Mucosa of stomach (tissue), 1 donor: Measurements from ENCODE around the gene EPS15.

Experiments
- H3K27me3 ChIP-seq: one replicate; pipeline ENCODE4 v1.7.0; 2013; ENCODE audit warnings: mild to moderate bottlenecking, low read length; ENCODE audit not compliant: control insufficient read depth, insufficient read depth
- H3K36me3 ChIP-seq: one replicate; pipeline ENCODE4 v1.7.0; 2013; ENCODE audit warnings: low read length; ENCODE audit not compliant: control insufficient read depth, insufficient read depth
- H3K4me1 ChIP-seq: one replicate; pipeline ENCODE4 v1.7.0; 2013; ENCODE audit warnings: mild to moderate bottlenecking, low read length; ENCODE audit not compliant: control insufficient read depth, insufficient read depth
- H3K4me3 ChIP-seq: one replicate; pipeline ENCODE4 v1.7.0; 2013; ENCODE audit warnings: low read length
- H3K9ac ChIP-seq: one replicate; pipeline ENCODE4 v1.7.0; 2013; ENCODE audit warnings: mild to moderate bottlenecking, low read length, moderate library complexity
- H3K9me3 ChIP-seq: one replicate; pipeline ENCODE4 v1.7.0; 2013; ENCODE audit warnings: mild to moderate bottlenecking, low read length, moderate library complexity; ENCODE audit not compliant: control insufficient read depth
- donor health status: Pancreatic carcinoma.

EPS15 gene

GRCh38 chr1:51373898-51374297 lies 145.2 kb downstream of the EPS15 start:
- no peaks in the 10 kb centered on the region for H3K9me3 ChIP-seq
- H3K36me3 ChIP-seq: peaks cover 7% of the 10 kb centered on the region
- no peaks in the 10 kb centered on the region for H3K4me1 ChIP-seq
- no peaks in the 10 kb centered on the region for H3K27me3 ChIP-seq
- H3K9ac ChIP-seq: no peak overlapping the region
- no peak overlapping the region for H3K4me3 ChIP-seq

- H3K9me3 ChIP-seq: no peaks in the 10 kb centered on the region
- H3K4me3 ChIP-seq: no peak overlapping the region
- no peaks in the 10 kb centered on the region for H3K27me3 ChIP-seq
- peaks cover 7% of the 10 kb centered on the region for H3K36me3 ChIP-seq
- no peaks in the 10 kb centered on the region for H3K4me1 ChIP-seq
- H3K9ac ChIP-seq: no peak overlapping the region
Measured at GRCh38 chr1:51372561-51372960, 146.5 kb downstream of the EPS15 start.

GRCh38 chr1:51369171-51369570 lies 149.9 kb downstream of the EPS15 start:
- no peaks in the 10 kb centered on the region for H3K9me3 ChIP-seq
- no peak overlapping the region for H3K9ac ChIP-seq
- H3K27me3 ChIP-seq: no peaks in the 10 kb centered on the region
- no peak overlapping the region for H3K4me3 ChIP-seq
- H3K4me1 ChIP-seq: no peaks in the 10 kb centered on the region
- peaks cover 7% of the 10 kb centered on the region for H3K36me3 ChIP-seq

- Histone ChIP-seq H3K4me1 (no peaks in the 10 kb centered on the region), H3K27me3 (no peaks in the 10 kb centered on the region), H3K4me3 (no peak overlapping the region), H3K36me3 (no peaks in the 10 kb centered on the region), H3K9me3 (no peaks in the 10 kb centered on the region), H3K9ac (no peak overlapping the region)
Measured at GRCh38 chr1:51365774-51366173, 153.3 kb downstream of the EPS15 start.

- Histone ChIP-seq H3K27me3 (no peaks in the 10 kb centered on the region), H3K9ac (no peak overlapping the region), H3K4me3 (no peak overlapping the region), H3K9me3 (no peaks in the 10 kb centered on the region), H3K36me3 (peaks cover 3% of the 10 kb centered on the region), H3K4me1 (no peaks in the 10 kb centered on the region)
Measured at GRCh38 chr1:51359879-51360278, 159.2 kb downstream of the EPS15 start.

- Histone ChIP-seq H3K36me3 (peaks cover 3% of the 10 kb centered on the region), H3K9me3 (no peaks in the 10 kb centered on the region), H3K9ac (no peak overlapping the region), H3K4me3 (no peak overlapping the region), H3K4me1 (no peaks in the 10 kb centered on the region), H3K27me3 (no peaks in the 10 kb centered on the region)
Measured at GRCh38 chr1:51355382-51355781, 163.7 kb downstream of the EPS15 start.

GRCh38 chr1:51354416-51354815 lies 164.7 kb downstream of the EPS15 start:
- no peaks in the 10 kb centered on the region for H3K9me3 ChIP-seq
- no peaks in the 10 kb centered on the region for H3K27me3 ChIP-seq
- no peak overlapping the region for H3K4me3 ChIP-seq
- H3K9ac ChIP-seq: no peak overlapping the region
- H3K36me3 ChIP-seq: peaks cover 3% of the 10 kb centered on the region
- H3K4me1 ChIP-seq: no peaks in the 10 kb centered on the region

GRCh38 chr1:51351907-51352306 lies 167.2 kb downstream of the EPS15 start:
- H3K27me3 ChIP-seq: no peaks in the 10 kb centered on the region
- no peaks in the 10 kb centered on the region for H3K4me1 ChIP-seq
- H3K9ac ChIP-seq: no peak overlapping the region
- no peaks in the 10 kb centered on the region for H3K36me3 ChIP-seq
- H3K9me3 ChIP-seq: no peaks in the 10 kb centered on the region
- no peak overlapping the region for H3K4me3 ChIP-seq

- Histone ChIP-seq H3K27me3 (peaks cover 9% of the 10 kb centered on the region), H3K9me3 (no peaks in the 10 kb centered on the region), H3K4me3 (no peak overlapping the region), H3K9ac (no peak overlapping the region), H3K36me3 (no peaks in the 10 kb centered on the region), H3K4me1 (peaks cover 10% of the 10 kb centered on the region)
Measured at GRCh38 chr1:51349862-51350261, 169.2 kb downstream of the EPS15 start.

- H3K9ac ChIP-seq: no peak overlapping the region
- H3K27me3 ChIP-seq: peaks cover 21% of the 10 kb centered on the region
- H3K4me1 ChIP-seq: peaks cover 10% of the 10 kb centered on the region
- no peaks in the 10 kb centered on the region for H3K36me3 ChIP-seq
- no peaks in the 10 kb centered on the region for H3K9me3 ChIP-seq
- H3K4me3 ChIP-seq: no peak overlapping the region
Measured at GRCh38 chr1:51348147-51348527, 170.9 kb downstream of the EPS15 start.

GRCh38 chr1:51347398-51348146 lies 171.5 kb downstream of the EPS15 start:
- Histone ChIP-seq H3K9ac (no peak overlapping the region), H3K4me3 (no peak overlapping the region), H3K27me3 (peaks cover 26% of the 10 kb centered on the region), H3K4me1 (peaks cover 10% of the 10 kb centered on the region), H3K36me3 (no peaks in the 10 kb centered on the region), H3K9me3 (no peaks in the 10 kb centered on the region)

GRCh38 chr1:51346086-51346942 lies 172.8 kb downstream of the EPS15 start:
- Histone ChIP-seq H3K4me3 (no peak overlapping the region), H3K4me1 (peaks cover 10% of the 10 kb centered on the region), H3K27me3 (peaks cover 28% of the 10 kb centered on the region)

More at GRCh38 chr1:51346086-51346942, 172.8 kb downstream of the EPS15 start:
- Histone ChIP-seq H3K9ac (no peak overlapping the region), H3K9me3 (no peaks in the 10 kb centered on the region), H3K36me3 (no peaks in the 10 kb centered on the region)
